GM18507 (cell line): ENCODE data around the gene USH1C.

Experiments
- DNase-seq: peaks from one replicate; pipeline ENCODE4 v3.0.0; 2011; ENCODE audit warnings: low read depth; ENCODE audit not compliant: insufficient read length; ENCODE audit errors: extremely low spot score
- FAIRE-seq: peaks from 2 replicates; lab custom pipeline; 2011; peaks lifted over from hg19 to GRCh38; lab: Jason Lieb, UNC

USH1C gene

GRCh38 chr11:17544181-17544622, at the start of gene USH1C:
Gene USH1C, minus strand, starts transcription at chr11:17544416. Its CDS starts 109 bp downstream, at chr11:17544307.
- FAIRE-seq (no peak), DNase-seq (no peak)

GRCh38 chr11:17593466-17594245, 49.4 kb upstream of the USH1C start:
- FAIRE-seq (no peak), DNase-seq (no peak)

- DNase-seq (no peak), FAIRE-seq (no peak)
Observed at GRCh38 chr11:17591293-17591692, 47.1 kb upstream of the USH1C start.

- DNase-seq (no peak), FAIRE-seq (no peak)
Observed at GRCh38 chr11:17590463-17590862, 46.2 kb upstream of the USH1C start.

- no peak for FAIRE-seq
- DNase-seq: no peak
Observed at GRCh38 chr11:17588721-17589120, 44.5 kb upstream of the USH1C start.

GRCh38 chr11:17588166-17588565, 44.0 kb upstream of the USH1C start:
- no peak for FAIRE-seq
- no peak for DNase-seq

- FAIRE-seq (no peak), DNase-seq (no peak)
Observed at GRCh38 chr11:17585911-17586695, 41.9 kb upstream of the USH1C start.

GRCh38 chr11:17581732-17582053, 37.5 kb upstream of the USH1C start:
- FAIRE-seq: no peak
- no peak for DNase-seq

- FAIRE-seq: no peak
- DNase-seq: no peak
Observed at GRCh38 chr11:17581036-17581731, 37.0 kb upstream of the USH1C start.

- FAIRE-seq (no peak), DNase-seq (no peak)
Observed at GRCh38 chr11:17580271-17580670, 36.1 kb upstream of the USH1C start.

- DNase-seq (no peak), FAIRE-seq (no peak)
Observed at GRCh38 chr11:17579451-17579850, 35.2 kb upstream of the USH1C start.

GRCh38 chr11:17578958-17579357, 34.7 kb upstream of the USH1C start:
- FAIRE-seq (no peak), DNase-seq (no peak)

- FAIRE-seq (no peak), DNase-seq (no peak)
Observed at GRCh38 chr11:17578296-17578695, 34.1 kb upstream of the USH1C start.

GRCh38 chr11:17575431-17576425, 31.5 kb upstream of the USH1C start:
- FAIRE-seq: no peak
- no peak for DNase-seq

GRCh38 chr11:17574141-17575091, 30.2 kb upstream of the USH1C start:
- DNase-seq (no peak), FAIRE-seq (no peak)

- no peak for FAIRE-seq
- no peak for DNase-seq
Observed at GRCh38 chr11:17573526-17573925, 29.3 kb upstream of the USH1C start.

- DNase-seq (no peak), FAIRE-seq (no peak)
Observed at GRCh38 chr11:17572791-17573460, 28.7 kb upstream of the USH1C start.

- FAIRE-seq: no peak
- no peak for DNase-seq
Observed at GRCh38 chr11:17572359-17572690, 28.1 kb upstream of the USH1C start.
